ENCODE results near the gene RASGRP4. TPM values are rescaled to one million over a fixed set of nuclear protein-coding genes. Genes with fewer than 3 reads are reported as not detected.

RASGRP4 gene
- total RNA-seq, 1 experiment from 2014 or later: not detected

- BruUV-seq (replicated peaks): no TSS peak
- Histone ChIP-seq H3K36me3 (ENCODE audit: control insufficient read depth, insufficient read depth, low read length) (no peaks in the 10 kb centered on the region), H3K4me3 (ENCODE audit: low read depth in 2 of 2, low read length in 2 of 2) (no peak overlapping the region), H3K4me1 (ENCODE audit: control insufficient read depth, insufficient read depth, low read length) (peaks cover 9% of the 10 kb centered on the region), H3K9me3 (ENCODE audit: control insufficient read depth, insufficient read depth, low read depth, low read length) (no peaks in the 10 kb centered on the region), H3K27ac (ENCODE audit: low read length) (no peak overlapping the region), H3K27me3 (ENCODE audit: control insufficient read depth, insufficient read depth, low read length) (no peaks in the 10 kb centered on the region)
- CTCF ChIA-PET: interaction anchor here (0.7 to 0.9 kb wide), 2 partner anchors 10 to 1005 kb away, joined by 5 to 7 read pairs; partner anchors contain the start of gene FAM98C
- DNase-seq (ENCODE audit: low read depth, low spot score) (no peak), ATAC-seq (no peak)
- intact Hi-C loops (cut with micrococcal nuclease; ENCODE audit: unreplicated experiment): no loop called here
- TF ChIP-seq TCF7L2 (IDR thresholded peaks at IDR 0.05; ENCODE audit: low read depth, low read length) (no peak), REST (IDR thresholded peaks at IDR 0.05; ENCODE audit: insufficient read depth in 1 of 2, low read depth in 2 of 2, low read length in 1 of 2) (no peak)
- in situ Hi-C loops (cut with HindIII; ENCODE audit: low pct_unique_long_range_greater_than_20kb, low sequenced_read_pairs): no loop called here
- POLR2A ChIA-PET: no interaction called here
These were observed 33.2 kb downstream of the RASGRP4 start for GRCh38 chr19:38392707-38393308.

DNA sequence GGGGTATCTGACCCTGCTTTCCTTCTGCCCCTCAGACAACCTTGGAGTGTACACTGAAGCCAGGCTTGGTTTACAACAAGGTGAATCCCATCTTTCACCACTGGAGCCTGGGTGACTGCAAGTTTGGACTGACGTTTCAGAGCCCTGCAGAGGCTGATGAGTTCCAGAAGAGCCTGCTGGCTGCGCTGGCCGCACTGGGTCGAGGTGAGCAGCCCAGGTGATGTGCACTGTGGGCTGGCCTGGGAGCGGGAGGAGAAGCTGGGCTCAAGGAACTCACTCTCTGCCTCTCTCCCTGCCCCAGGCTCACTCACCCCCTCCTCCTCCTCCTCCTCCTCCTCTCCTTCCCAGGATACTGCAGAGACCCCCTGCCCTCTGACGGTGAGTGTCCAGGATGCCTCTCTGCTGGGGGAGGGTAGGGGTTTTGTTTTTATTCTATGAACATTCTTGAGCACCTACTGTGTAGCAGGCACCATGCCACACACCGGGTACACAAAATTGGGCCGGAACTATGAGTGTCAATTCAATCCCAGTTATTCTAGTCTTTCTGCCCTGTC is 34.0 kb downstream of the RASGRP4 start:
- DNase-seq (ENCODE audit: low read depth, low spot score) (no peak), ATAC-seq (no peak)
- TF ChIP-seq, protein P1, sequence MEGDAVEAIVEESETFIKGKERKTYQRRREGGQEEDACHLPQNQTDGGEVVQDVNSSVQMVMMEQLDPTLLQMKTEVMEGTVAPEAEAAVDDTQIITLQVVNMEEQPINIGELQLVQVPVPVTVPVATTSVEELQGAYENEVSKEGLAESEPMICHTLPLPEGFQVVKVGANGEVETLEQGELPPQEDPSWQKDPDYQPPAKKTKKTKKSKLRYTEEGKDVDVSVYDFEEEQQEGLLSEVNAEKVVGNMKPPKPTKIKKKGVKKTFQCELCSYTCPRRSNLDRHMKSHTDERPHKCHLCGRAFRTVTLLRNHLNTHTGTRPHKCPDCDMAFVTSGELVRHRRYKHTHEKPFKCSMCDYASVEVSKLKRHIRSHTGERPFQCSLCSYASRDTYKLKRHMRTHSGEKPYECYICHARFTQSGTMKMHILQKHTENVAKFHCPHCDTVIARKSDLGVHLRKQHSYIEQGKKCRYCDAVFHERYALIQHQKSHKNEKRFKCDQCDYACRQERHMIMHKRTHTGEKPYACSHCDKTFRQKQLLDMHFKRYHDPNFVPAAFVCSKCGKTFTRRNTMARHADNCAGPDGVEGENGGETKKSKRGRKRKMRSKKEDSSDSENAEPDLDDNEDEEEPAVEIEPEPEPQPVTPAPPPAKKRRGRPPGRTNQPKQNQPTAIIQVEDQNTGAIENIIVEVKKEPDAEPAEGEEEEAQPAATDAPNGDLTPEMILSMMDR (IDR thresholded peaks at IDR 0.05): no peak
- TF ChIP-seq POLR2AphosphoS5 (IDR thresholded peaks at IDR 0.05; ENCODE audit: low read depth, low read length): no peak
- no peak for TF ChIP-seq REST (IDR thresholded peaks at IDR 0.05; ENCODE audit: insufficient read depth in 1 of 2, low read depth in 2 of 2, low read length in 1 of 2)
- no peak for TF ChIP-seq TCF7L2 (IDR thresholded peaks at IDR 0.05; ENCODE audit: low read depth, low read length)
- TF ChIP-seq SIN3A (IDR thresholded peaks at IDR 0.05; ENCODE audit: borderline replicate concordance, insufficient read depth, low read depth, low read length): no peak
- Histone ChIP-seq H3K9me3 (ENCODE audit: control insufficient read depth, insufficient read depth, low read depth, low read length) (no peaks in the 10 kb centered on the region), H3K27me3 (ENCODE audit: control insufficient read depth, insufficient read depth, low read length) (no peaks in the 10 kb centered on the region), H3K36me3 (ENCODE audit: control insufficient read depth, insufficient read depth, low read length) (no peaks in the 10 kb centered on the region), H3K4me3 (ENCODE audit: low read depth in 2 of 2, low read length in 2 of 2) (no peak overlapping the region), H3K4me1 (ENCODE audit: control insufficient read depth, insufficient read depth, low read length) (peaks cover 10% of the 10 kb centered on the region), H3K27ac (ENCODE audit: low read length) (no peak overlapping the region)
- in situ Hi-C loops (cut with HindIII; ENCODE audit: low pct_unique_long_range_greater_than_20kb, low sequenced_read_pairs) (no loop called here), intact Hi-C loops (cut with micrococcal nuclease; ENCODE audit: unreplicated experiment) (no loop called here)
- ChIA-PET CTCF (interaction anchor here (0.9 kb wide), 1 partner anchor 11 kb away, joined by 5 read pairs; the partner anchor contains the start of gene FAM98C), POLR2A (no interaction called here)
- BruUV-seq (replicated peaks): no TSS peak
